ENCODE results near the gene SRRD. TPM values are rescaled to one million over a fixed set of nuclear protein-coding genes. Genes with fewer than 3 reads are reported as not detected.
"Not testable (repeated sequence)": the region's sequence is repeated elsewhere in the genome, so short reads cannot be mapped to it uniquely, and the experiment has no call there.

Gene SRRD
- total RNA-seq, 1 donor from 2014 or later, result 23.5 TPM

- intact Hi-C loops (cut with micrococcal nuclease), result loop anchor here (10.0 kb wide), 1 partner anchor 77 kb away; no protein-coding TSS in a partner anchor
- no peak for DNase-seq
- no peak for ATAC-seq
These were observed 24.5 kb downstream of the SRRD start for GRCh38 chr22:26508148-26508547.

GRCh38 chr22:26512149-26512793 is 28.6 kb downstream of the SRRD start, which contains the start of gene TFIP11:
Gene TFIP11, minus strand, starts transcription at chr22:26512473. Its CDS starts 2,201 bp downstream, at chr22:26510272.
- DNase-seq (peak; percentile 97), ATAC-seq (peak; percentile 99)
- intact Hi-C loops (cut with micrococcal nuclease), result no loop called here

- DNase-seq (no peak), ATAC-seq (no peak)
- intact Hi-C loops (cut with micrococcal nuclease), result no loop called here
These were observed 30.2 kb downstream of the SRRD start for GRCh38 chr22:26513838-26514237.

DNA sequence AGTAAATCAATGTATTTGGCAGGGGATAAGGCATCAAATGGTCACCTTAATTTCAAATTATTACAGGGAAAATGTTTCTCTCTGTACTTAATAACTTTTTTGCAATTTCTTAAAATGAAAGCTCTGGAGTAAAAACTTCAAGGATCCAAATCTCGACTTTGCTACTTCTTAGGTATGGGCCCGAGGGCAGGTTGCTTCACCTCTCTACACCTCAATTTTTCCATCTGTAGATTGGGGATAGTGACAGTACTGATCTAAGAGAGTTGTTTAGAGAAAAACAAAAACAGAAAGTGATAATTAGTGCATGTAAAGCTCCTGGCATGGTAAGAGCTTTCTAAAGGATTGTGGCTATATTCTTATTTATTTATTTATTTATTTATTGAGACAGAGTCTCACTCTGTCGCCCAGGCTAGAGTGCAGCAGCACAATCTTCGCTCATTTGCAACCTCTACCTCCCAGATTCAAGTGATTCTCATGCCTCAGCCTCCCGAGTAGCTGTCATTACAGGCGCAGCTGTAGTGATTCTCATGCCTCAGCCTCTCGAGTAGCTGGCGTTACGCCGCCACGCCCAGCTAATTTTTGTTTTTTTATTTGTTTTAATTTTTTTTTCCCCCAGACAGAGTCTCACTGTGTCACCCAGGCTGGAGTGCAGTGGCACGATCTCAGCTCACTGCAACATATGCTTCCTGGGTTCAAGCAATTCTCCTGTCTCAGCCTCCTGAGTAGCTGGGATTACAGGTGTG is 30.9 kb downstream of the SRRD start:
- ATAC-seq (no peak), DNase-seq (no peak)
- intact Hi-C loops (cut with micrococcal nuclease), result no loop called here

GRCh38 chr22:26515931-26516330 is 32.3 kb downstream of the SRRD start:
- ATAC-seq (no peak), DNase-seq (no peak)
- intact Hi-C loops (cut with micrococcal nuclease), result no loop called here

DNA sequence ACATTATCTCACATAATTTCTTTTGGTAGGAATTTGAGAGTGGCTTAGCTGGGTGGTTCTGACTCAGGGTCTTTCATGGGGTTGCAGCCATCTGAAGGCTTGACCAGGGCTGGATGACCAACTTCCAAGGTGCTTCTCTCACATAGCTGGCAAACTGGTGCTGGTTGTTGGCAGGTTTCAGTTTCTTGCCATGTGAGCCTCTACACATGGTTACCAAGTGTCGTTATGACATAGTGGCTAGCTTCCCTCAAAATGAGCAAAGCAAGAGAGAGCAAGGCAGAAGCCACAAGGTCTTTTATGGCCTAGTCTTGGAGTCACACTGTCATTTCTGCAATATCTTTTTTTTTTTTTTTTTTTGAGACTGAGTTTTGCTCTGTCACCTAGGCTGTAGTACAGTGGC is 32.8 kb downstream of the SRRD start:
- DNase-seq (no peak), ATAC-seq (no peak)
- intact Hi-C loops (cut with micrococcal nuclease), result no loop called here

GRCh38 chr22:26517429-26517828 is 33.8 kb downstream of the SRRD start:
- DNase-seq (no peak), ATAC-seq (no peak)
- intact Hi-C loops (cut with micrococcal nuclease), result no loop called here

- intact Hi-C loops (cut with micrococcal nuclease), result no loop called here
- DNase-seq, result no peak
- ATAC-seq, result no peak
These were observed 38.3 kb downstream of the SRRD start for GRCh38 chr22:26522012-26522411.

DNA sequence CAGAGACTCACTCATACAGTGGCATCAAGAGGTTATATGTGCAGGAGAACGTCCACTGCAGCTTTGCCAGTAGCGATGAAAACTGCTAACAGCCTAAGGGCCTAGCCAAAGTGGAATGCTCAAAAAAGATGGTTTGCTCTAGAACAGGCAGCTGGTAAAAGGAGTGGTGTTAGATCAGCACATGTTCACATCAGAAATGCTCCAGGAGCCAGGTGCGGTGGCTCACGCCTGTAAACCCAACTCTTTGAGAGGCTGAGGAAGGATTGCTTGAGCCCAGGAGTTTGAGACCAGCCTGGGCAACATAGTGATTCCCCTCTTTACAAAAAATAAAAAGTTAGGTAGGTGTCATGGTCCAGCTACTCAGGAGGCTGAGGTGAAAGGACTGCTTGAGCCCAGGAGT is 38.9 kb downstream of the SRRD start:
- DNase-seq (no peak), ATAC-seq (no peak)
- intact Hi-C loops (cut with micrococcal nuclease), result no loop called here

- ATAC-seq (no peak), DNase-seq (no peak)
- intact Hi-C loops (cut with micrococcal nuclease), result no loop called here
These were observed 41.2 kb downstream of the SRRD start for GRCh38 chr22:26524870-26525269.

GRCh38 chr22:26525946-26526564 is 42.4 kb downstream of the SRRD start:
- no peak for ATAC-seq
- intact Hi-C loops (cut with micrococcal nuclease), result no loop called here
- no peak for DNase-seq

DNA sequence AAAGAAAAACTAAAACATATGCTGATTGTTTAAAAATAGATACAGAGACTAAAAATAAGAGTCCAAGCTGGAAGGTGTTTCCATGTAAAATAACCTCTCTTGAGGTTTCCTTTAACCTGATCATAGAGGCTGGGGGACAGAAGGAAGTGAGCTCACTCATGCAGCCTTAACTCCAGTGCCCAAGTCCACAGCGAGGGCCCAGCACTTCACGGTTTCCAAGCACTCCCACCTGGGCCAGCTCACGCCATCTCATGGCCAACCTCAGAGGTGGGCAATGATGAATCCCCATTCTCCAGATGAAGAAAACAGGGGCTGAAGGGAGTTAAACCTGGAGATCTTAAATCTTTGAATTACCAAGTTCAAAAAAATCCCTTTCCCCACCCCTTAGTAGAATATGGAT is 43.5 kb downstream of the SRRD start:
- DNase-seq, result no peak
- ATAC-seq, result peak; percentile 46
- intact Hi-C loops (cut with micrococcal nuclease), result no loop called here

DNA sequence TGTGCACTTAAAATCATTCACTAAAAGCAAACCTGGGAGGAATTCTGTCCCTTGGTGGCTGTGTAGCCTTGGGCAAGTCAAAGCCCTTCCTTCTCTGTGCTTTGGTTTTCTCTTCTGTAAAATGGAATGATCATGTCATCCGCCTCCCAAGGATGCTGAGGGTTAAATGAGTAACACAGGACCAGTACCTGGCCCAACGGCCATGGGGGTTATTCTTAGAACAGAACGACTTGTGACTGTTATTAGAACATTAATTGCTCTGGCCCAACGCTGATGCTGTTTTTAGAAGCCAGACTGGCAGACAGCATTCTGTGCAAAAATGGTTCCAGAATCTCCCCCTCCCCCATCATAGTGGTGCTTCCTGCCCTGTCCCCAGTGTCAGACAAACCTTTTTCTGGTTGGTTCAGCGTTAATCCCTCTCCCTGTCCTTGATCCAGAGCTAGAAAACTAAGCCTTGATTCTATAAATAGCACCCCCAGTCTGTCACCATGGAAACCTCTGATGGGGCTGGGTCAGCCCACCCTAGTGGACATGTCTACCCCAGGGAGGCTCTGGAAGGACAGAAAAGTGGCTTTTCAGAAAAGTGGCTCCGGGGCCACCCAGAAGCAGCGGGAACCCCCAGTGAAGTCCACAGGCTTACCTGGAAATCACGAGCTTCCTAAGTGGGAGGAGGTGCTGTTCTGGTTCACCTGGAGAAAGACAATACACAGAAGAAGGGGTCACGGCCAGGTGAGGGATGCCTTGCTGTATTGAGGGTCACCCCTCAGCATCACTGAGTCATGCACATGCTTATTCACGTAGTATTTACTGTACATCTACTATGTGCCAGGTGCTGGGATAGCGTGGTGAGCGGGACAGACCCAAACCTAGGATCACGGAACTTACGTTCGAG is 44.1 kb downstream of the SRRD start:
- DNase-seq (peak; percentile 46), ATAC-seq (peak; percentile 94)
- intact Hi-C loops (cut with micrococcal nuclease), result no loop called here

DNA sequence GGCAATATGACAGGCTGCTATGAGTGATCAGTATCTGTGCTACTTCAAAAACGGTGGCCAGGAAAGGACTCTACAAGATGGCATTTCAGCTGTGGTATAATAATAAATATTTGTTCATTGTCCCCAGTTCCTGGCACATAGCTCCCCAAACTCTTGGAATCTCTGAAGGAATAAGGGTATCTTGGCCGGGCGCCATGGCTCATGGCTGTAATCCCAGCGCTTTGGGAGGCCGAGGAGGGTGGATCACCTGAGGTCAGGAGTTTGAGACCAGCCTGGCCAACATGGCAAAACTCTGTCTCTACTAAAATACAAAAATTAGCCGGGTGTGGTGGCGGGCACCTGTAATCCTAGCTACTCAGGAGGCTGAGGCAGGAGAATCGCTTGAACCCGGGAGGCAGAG is 44.8 kb downstream of the SRRD start:
- intact Hi-C loops (cut with micrococcal nuclease); DNase-seq; ATAC-seq: not testable (repeated sequence)

DNA sequence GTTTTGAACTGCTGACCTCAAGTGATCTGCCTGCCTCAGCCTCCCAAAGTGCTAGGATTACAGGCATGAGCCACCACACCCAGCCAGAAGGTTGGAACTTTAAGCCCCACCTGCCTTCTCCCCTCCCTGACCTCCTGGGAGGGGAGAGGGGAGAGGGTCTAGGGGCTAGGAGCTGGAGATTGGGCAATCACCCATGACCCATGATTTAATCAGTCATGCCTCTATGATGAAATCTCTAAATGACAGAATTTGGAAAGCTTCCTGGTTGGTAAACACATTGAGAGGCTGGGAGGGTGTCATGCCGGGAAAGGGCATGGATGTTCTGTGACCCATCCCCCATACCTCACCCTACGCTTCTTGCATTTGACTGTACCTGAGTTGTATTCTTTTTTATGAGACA is 45.7 kb downstream of the SRRD start:
- DNase-seq, result no peak
- ATAC-seq, result no peak
- intact Hi-C loops (cut with micrococcal nuclease), result no loop called here

DNA sequence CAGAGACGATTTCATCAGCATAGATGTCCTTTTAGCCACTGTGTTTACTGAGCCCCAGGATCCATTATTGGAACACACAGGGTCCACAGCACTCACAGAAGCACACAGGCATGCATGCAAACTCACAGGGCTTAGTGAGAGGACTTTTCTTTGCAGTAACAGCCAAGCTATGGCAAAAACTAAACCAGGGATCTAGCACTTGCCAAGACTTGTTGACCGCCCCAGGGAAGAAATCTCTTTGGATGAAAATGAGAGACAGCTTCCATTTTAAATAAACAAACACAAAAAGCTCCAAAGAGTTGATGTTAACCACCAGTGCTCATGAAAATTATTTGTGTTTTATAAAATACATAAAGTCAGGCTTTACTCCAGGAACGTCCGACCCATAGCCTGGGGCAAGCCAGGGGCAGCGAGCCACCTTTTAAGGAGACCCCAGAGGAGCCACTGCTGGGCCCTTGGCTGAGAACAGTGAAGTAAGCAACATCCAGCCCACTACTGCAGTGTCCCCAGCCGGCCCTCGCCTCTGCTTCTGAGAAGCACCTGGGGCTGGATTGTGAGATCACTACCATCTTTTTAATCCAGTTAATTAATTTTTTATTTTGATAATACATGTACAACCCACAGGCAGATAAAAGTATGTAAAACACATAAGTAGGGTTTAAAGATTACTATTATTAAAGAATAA is 50.6 kb downstream of the SRRD start:
- ATAC-seq (no peak), DNase-seq (no peak)
- intact Hi-C loops (cut with micrococcal nuclease), result no loop called here

GRCh38 chr22:26534874-26535602 is 51.4 kb downstream of the SRRD start:
- ATAC-seq (no peak), DNase-seq (no peak)
- intact Hi-C loops (cut with micrococcal nuclease), result no loop called here

GRCh38 chr22:26535603-26535908 is 51.9 kb downstream of the SRRD start:
- intact Hi-C loops (cut with micrococcal nuclease), result no loop called here
- ATAC-seq, result no peak
- no peak for DNase-seq

All from left ventricle myocardium superior (tissue), 1 donor.